Heart right ventricle (tissue), 16 donors: ENCODE data around the gene CAPZA2. TPM values are rescaled to one million over a fixed set of nuclear protein-coding genes. Genes with fewer than 3 reads are reported as not detected.

ENCODE experiments used
- ATAC-seq, 8 donors: fragments of 200-7000 bp; cut with Tn5 transposase; one replicate each; pipeline ENCODE4 v1.9.1; 2020; ENCODE audit warnings: mild to moderate bottlenecking in 8 of 8, moderate library complexity in 8 of 8, moderate number of reproducible peaks in 1 of 8
- DNase-seq, 2 donors: peaks; one replicate each; pipeline ENCODE4 v3.0.0-alpha.2; 2020
- H3K27ac ChIP-seq, 10 donors: fragments of 200-600 bp; sonication (generic) in 2 of 10; one replicate each; pipeline versions ENCODE4 v1.5.0 to v1.8.0; 2020 to 2022; ENCODE audit warnings: mild to moderate bottlenecking in 3 of 10
- H3K27me3 ChIP-seq, 7 donors: fragments of 200-600 bp; one replicate each; pipeline ENCODE4 v1.8.0; 2021 to 2022; ENCODE audit warnings: mild to moderate bottlenecking in 2 of 7
- H3K36me3 ChIP-seq, 9 donors: fragments of 200-600 bp; sonication (generic) in 1 of 9; one replicate each; pipeline versions ENCODE4 v1.5.0 to v1.8.0; 2020 to 2022; ENCODE audit warnings: mild to moderate bottlenecking in 2 of 9
- H3K4me1 ChIP-seq, 9 donors: fragments of 200-600 bp; sonication (generic) in 1 of 9; one replicate each; pipeline versions ENCODE4 v1.5.0 to v1.8.0; 2020 to 2022; ENCODE audit warnings: mild to moderate bottlenecking in 4 of 9
- H3K4me3 ChIP-seq, 10 donors: fragments of 200-600 bp; sonication (generic) in 2 of 10; one replicate each; pipeline versions ENCODE4 v1.5.0 to v1.8.0; 2020 to 2022; ENCODE audit warnings: mild to moderate bottlenecking in 7 of 10, moderate library complexity in 2 of 10
- H3K9me3 ChIP-seq, 11 donors: fragments of 200-600 bp in 10 of 11; sonication (generic) in 2 of 11; one replicate each; pipeline versions ENCODE4 v1.5.0 to v1.8.0; 2013 to 2022; ENCODE audit warnings: mild to moderate bottlenecking in 2 of 11, control low read depth in 1 of 11, moderate library complexity in 1 of 11
- CTCF ChIP-seq, 9 donors: fragments of 200-600 bp; sonication (generic) in 2 of 9; IDR thresholded peaks; one replicate each; pipeline versions ENCODE4 v1.5.0 to v1.8.0; 2021 to 2022; ENCODE audit warnings: antibody characterized with exemption in 9 of 9, mild to moderate bottlenecking in 5 of 9, moderate library complexity in 1 of 9
- WGBS, 2 donors: extraction: QIAGEN DNeasy Blood & Tissue Kit; methylation state at CpG; one replicate each; pipeline ENCODE4 v1.1.7; 2013; ENCODE audit warnings: inconsistent platforms in 1 of 2; 5-methylcytosine and 5-hydroxymethylcytosine counted together
- intact Hi-C, 10 donors: fragments of 100-400 bp; cut with DNase I; formaldehyde crosslinking; loops; one replicate each; pipeline versions ENCODE4 v1.11.1 to v1.14.2; 2022
- polyA plus RNA-seq, 2 donors: library from polyadenylated mRNA; stranded (reverse); fragments of 200-250 nt; gene quantifications; one replicate each; pipeline ENCODE4 v1.2.3, GENCODE V29; 2013
- total RNA-seq, 10 donors: library from RNA; stranded (reverse); fragmentation: NEBNext Ultra II Directional in 3 of 10; extraction: Animal tissue kit (Norgen Biotek cat#: 25700) in 3 of 10; gene quantifications; one replicate each; pipeline versions ENCODE4 v1.2.1 to v1.2.4, GENCODE V29; 2021 to 2023
- donor health status: Arrhythmogenic right ventricular cardiomyopathy.
- donor health status: ischemic (EF 13 %, LVEDD 7.1; RV severe dilation, severe dysfunction).
- donor health status: healthy with polysubstance abuse.
- donor health status: DM: no; HTN: yes; CAD: no.
- donor health status: DM: no; HTN: no; CAD: no.
- donor health status: ischemic (EF 25% LVEDD 6.9; RV normal size, moderate dysfunction).
- donor health status: ischemic (EF 25% LVEDD 5.7; RV mildly dilated, moderate dysfunction).
- donor health status: healthy.
- donor health status: DM: yes; HTN: yes; CAD: no.
- donor health status: Ischemic cardiomyopathy.
- donor health status: ischemic (EF 35%, LVEDD 5.7; RV mildly dilated, moderate dysfunction).
- donor health status: nonischemic (EF 11% LVEDD 7.7; RV severe dilation, severe dysfunction).
- donor health status: DM: yes; HTN: yes; CAD: no.
- donor health status: PGD.
- donor health status: ischemic (EF 29% LVEDD 5.4; RV normal size, mild dysfunction).
- donor health status: nonischemic (EF 23%, LVEDD 6.1; RV moderate dilation, normal function).

Gene CAPZA2
- total and polyA plus RNA-seq, 12 donors: 39.4 to 416 (median 332) TPM

- intact Hi-C loops: no loop called here
- no peaks in the 10 kb centered on the region for H3K27me3 ChIP-seq
- no peak overlapping the region for H3K27ac ChIP-seq
- WGBS, 2 donors: 75 to 88% methylated on average over 2 of the region's 2 CpGs
- DNase-seq (no peak), ATAC-seq (no peak)
- no peak overlapping the region for H3K4me3 ChIP-seq
- no peak for TF ChIP-seq CTCF (IDR thresholded peaks at IDR 0.05)
- no peaks in the 10 kb centered on the region for H3K9me3 ChIP-seq
- H3K36me3 ChIP-seq: no peaks in the 10 kb centered on the region
- H3K4me1 ChIP-seq: peaks cover 0 to 16% (median 4%) of the 10 kb centered on the region in 9 donors
Measured at GRCh38 chr7:116857052-116857451, 5.3 kb upstream of the CAPZA2 start.

GRCh38 chr7:116859323-116859722 lies 3.1 kb upstream of the CAPZA2 start:
- intact Hi-C loops: no loop called here
- no peak for ATAC-seq
- Histone ChIP-seq H3K27ac (no peak overlapping the region), H3K4me3 (no peak overlapping the region), H3K9me3 (no peaks in the 10 kb centered on the region), H3K4me1 (peaks cover 0 to 24% (median 11%) of the 10 kb centered on the region in 9 donors), H3K27me3 (no peaks in the 10 kb centered on the region), H3K36me3 (no peaks in the 10 kb centered on the region)
- no peak for DNase-seq
- WGBS, 2 donors: 90 to 93% methylated on average over 1 of the region's 1 CpG
- no peak for TF ChIP-seq CTCF (IDR thresholded peaks at IDR 0.05)

- Histone ChIP-seq H3K9me3 (no peaks in the 10 kb centered on the region), H3K4me3 (peak overlapping the region in 5 of 10 donors; percentile 71 to 94 (median 85)), H3K36me3 (no peaks in the 10 kb centered on the region), H3K4me1 (peaks cover 0 to 46% (median 31%) of the 10 kb centered on the region in 9 donors), H3K27me3 (no peaks in the 10 kb centered on the region), H3K27ac (peak overlapping the region in 6 of 10 donors; percentile 97 to 100 (median 99))
- 70 to 80% methylated on average over 4 of the region's 4 CpGs for WGBS, 2 donors
- no peak for ATAC-seq
- no peak for TF ChIP-seq CTCF (IDR thresholded peaks at IDR 0.05)
- DNase-seq: no peak
- intact Hi-C loops: loop anchor here in 2 of 10 donors (5.0 to 10.0 kb wide), 2 partner anchors 53 to 91 kb away; partner anchors contain the start of gene ST7 (in 1 of the 2)
Measured at GRCh38 chr7:116861717-116862116, 670 bp upstream of the CAPZA2 start.

- Histone ChIP-seq H3K4me1 (peaks cover 0 to 60% (median 45%) of the 10 kb centered on the region in 9 donors), H3K27me3 (no peaks in the 10 kb centered on the region), H3K36me3 (no peaks in the 10 kb centered on the region), H3K9me3 (no peaks in the 10 kb centered on the region), H3K27ac (peak overlapping the region; percentile 97 to 100 (median 99)), H3K4me3 (peak overlapping the region; percentile 71 to 95 (median 84))
- DNase-seq: no peak
- 0% methylated on average over 27 to 33 of the region's 33 CpGs for WGBS, 2 donors
- TF ChIP-seq CTCF (IDR thresholded peaks at IDR 0.05): peak in 1 of 9 donors; percentile 26
- intact Hi-C loops: loop anchor here in 2 of 10 donors (5.0 to 10.0 kb wide), 2 partner anchors 52 to 89 kb away; partner anchors contain the start of gene ST7 (in 1 of the 2)
- ATAC-seq: peak in 7 of 8 donors; percentile 3 to 57 (median 18)
Measured at GRCh38 chr7:116862951-116863670, 724 bp downstream of the CAPZA2 start.
